GM18499 (cell line): Measurements from ENCODE around the gene NFE2L1.

Experiments used
- ATAC-seq: cut with Tn5 transposase; IDR thresholded peaks from one replicate; pipeline ENCODE4 v1.9.1; 2021; ENCODE audit warnings: moderate number of reproducible peaks; ENCODE audit not compliant: insufficient read depth, unreplicated experiment

NFE2L1 gene

DNA sequence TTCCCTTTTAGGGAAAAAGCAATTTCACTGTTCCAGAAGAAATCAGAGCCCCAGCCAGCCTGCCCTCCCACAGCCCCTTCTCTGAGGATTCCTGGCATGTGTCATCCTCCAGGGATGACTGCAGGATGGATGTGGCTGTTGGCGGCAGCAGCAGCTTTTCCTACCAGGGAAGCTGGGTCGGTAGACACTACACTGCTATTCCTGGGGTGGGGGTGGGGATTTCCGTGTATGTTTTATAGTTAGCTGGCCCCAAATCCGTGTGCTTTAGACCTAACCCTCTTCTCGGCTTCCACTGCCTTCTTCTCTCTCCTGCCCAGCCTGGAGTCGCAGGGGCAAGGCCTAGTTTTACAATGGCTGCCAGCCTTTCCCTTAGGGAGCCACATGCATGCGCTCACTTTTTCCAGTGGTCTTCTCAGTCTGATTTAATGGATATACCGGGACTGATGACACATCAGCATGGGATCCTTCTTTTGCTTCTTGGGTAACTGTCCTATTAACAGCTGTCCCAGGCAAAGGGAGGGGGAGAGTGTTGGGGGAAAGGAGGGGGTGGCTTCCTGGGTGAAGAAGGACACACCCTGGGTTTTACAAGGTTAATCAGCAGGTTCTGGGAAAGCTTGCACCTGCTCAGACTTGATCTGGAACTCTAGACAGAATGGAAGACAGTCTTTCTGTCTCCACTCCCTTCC lies 2.7 kb upstream of the NFE2L1 start:
- ATAC-seq = no peak

DNA sequence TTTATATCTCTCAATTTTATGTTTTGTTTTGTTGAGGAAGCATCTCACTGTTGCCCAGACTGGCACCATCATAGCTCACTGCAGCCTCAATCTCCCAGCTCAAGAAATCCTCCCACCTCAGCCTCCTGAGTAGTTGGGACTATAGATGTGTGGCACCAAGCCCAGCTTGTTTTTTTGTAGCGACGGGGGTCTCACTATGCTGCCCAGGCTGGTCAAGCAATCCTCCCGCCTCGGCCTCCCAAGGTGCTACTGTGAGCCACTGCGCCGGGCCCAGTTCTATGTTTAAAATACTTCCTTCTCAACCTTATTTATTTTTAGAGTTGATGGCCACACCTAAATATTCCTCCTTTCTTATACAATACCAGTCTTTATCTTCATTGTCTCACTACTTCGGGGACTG lies 1.9 kb upstream of the NFE2L1 start:
- no peak for ATAC-seq

DNA sequence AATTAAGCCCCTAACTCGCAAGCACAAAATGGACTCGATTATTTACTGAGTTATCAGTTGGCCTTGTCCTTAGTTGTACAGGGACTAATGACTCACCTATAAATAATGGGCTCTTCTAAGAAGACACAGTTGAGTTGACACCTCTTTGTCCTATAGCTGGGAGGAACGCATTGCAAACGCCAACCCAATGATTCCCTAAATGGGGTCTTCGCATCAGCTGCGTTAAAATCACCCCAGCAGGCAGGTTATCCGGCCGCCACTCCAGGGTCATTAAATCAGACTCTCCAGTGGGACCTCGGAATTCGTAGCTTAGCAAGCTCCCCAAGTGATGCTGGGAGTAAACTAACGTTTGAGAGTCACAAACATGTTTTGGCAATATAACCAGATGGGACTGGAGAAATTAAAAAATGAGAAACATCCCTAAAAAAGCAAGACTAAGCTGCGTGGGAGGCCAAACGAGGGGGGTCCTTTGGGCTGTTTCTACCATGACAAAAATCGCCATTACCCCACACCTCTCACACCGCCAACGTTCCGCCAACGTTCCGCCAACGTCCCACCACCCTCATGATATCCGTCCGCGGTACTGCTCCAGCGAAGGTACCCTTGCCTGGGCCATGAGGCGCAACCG lies 932 bp upstream of the NFE2L1 start:
- ATAC-seq = no peak

DNA sequence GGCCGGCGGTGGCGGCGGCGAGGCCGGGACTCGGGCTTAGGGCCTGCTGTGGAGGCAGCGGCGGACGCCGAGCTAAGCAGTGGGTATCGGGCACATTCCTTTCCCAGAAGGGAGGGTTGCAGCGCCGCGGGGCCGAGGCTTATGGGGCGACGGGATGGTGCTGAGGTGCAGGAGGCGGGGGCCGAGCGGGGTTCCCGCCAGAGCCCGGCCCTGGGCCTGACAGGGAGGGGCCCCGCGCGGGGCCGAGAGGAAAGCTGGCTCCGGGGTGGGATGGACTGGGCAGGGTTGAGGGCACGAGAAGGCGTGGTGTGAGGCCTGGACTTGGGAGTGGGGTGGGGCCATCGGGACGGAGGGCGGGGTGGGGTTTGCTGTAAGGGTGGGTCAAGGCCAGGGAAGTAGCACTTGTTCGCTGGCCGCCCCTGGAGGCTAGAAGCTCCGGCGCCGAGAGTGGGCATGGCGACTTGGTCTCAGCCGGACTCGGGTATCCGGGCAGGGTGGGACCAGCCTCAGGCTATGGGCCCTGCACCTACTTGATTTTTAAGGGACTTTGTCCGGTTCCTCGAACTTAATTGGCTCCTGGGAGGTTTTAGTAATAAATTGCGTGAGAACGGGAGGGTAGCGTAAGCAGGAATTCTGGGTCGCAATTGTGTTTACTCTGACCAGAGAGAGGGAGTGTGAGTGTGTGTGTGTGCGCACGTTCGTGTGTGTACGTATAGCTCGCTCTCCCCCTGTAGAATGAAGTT lies 396 bp downstream of the NFE2L1 start:
- ATAC-seq = peak; percentile 14

DNA sequence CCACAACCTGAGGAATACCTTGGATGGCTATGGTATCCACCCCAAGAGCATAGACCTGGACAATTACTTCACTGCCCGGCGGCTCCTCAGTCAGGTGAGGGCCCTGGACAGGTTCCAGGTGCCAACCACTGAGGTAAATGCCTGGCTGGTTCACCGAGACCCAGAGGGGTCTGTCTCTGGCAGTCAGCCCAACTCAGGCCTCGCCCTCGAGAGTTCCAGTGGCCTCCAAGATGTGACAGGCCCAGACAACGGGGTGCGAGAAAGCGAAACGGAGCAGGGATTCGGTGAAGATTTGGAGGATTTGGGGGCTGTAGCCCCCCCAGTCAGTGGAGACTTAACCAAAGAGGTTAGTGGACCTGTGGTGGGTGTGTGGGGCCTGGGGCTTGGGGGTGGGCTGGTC lies 3.1 kb downstream of the NFE2L1 start:
- ATAC-seq = no peak

DNA sequence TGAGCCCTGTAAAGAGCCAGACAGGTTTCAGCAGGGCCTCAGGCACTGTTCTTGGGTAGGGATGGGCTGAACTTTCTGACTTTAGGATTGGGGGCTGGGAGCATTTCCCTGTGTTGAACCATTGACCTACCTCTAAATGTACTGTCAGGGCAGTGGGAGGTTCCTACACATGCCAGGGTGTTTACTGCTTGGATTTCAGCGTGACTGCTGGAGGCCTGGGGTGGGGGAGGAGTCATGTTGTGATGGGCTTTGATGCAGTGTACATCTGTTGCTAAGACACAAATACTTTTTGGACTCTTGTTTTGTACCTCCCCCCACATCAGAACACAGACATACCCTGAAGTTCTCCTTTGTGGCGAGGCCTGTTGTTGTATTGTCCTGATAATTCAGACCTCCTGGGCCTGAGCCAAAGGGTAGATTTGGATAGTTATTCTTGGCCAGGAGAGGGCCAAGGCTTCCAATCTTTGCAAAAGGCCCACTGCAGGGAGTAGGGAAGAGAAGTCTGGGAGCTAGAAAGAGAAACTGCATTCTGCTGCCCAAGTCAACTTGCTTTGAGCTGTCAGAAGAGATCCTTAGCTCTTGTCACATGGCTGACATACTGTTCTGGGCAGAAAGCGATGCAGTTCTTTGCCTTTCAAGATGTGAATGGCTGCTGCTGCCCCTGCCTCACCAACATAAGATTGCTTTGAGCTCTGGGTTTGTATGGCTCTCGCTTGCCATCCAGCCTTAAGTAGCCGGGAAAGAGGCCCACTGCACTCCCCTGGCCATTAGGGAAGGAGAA lies 3.7 kb downstream of the NFE2L1 start:
- ATAC-seq = no peak

DNA sequence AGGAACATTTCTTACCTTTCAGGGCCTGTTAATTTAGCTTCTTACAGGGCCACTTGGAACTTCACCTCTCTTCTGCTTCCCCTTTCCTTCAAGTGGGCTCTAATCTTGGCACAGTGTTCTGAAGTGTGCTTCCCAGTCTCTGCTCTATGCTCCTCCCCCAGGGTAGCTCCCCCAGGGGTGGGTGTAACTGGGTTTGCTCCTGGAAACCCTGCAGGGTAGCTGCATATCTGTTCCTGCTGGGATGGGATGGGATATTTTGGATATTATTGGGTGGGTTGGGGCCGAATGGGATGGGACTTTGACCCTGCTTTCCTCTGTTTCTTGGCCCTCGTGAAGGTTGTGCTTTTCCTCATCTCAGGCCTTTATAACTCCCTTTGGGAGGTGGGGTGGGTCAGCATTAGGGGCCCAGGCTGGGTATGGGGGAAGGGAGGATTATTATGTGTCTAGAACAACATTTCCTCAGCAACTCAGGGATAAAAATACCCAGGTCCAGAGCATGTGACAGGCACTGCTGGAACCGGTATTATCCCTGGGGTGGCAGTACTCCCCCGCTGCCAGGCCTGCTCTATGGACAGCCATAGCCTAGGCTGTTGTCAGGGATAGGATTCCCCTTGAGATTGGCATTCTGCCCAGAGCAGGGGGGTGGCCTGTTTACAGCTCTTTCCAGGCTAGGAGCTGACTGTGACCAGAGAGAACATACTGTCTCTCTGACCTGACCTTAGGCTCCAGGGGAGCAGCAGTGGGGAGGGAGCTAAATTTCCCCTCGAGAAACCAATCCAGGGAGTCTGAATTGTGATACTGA lies 5.0 kb downstream of the NFE2L1 start:
- no peak for ATAC-seq

DNA sequence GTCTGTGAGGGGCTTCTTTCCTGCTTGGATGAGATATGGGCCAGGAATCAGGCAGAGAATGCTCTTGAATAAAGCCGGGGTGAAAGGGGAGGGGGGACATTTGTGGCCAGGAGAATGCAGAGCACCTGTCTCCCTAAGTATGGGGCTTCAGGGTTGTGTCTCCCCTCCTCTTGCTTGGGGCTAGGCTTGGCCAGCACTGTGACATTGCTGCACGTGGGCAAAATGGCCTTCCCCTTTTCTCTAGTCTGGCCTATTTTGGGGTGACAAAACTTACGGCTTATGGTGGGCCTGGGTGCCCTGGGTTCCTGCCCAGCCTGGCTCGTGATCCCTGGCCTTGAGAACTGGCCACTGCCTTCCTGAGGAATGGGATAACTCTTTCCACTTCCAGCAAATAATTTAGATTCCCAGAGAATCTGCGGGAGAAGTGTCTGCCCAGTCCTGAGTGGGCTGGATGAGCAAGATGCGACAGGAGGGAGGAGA lies 5.6 kb downstream of the NFE2L1 start:
- ATAC-seq = no peak

DNA sequence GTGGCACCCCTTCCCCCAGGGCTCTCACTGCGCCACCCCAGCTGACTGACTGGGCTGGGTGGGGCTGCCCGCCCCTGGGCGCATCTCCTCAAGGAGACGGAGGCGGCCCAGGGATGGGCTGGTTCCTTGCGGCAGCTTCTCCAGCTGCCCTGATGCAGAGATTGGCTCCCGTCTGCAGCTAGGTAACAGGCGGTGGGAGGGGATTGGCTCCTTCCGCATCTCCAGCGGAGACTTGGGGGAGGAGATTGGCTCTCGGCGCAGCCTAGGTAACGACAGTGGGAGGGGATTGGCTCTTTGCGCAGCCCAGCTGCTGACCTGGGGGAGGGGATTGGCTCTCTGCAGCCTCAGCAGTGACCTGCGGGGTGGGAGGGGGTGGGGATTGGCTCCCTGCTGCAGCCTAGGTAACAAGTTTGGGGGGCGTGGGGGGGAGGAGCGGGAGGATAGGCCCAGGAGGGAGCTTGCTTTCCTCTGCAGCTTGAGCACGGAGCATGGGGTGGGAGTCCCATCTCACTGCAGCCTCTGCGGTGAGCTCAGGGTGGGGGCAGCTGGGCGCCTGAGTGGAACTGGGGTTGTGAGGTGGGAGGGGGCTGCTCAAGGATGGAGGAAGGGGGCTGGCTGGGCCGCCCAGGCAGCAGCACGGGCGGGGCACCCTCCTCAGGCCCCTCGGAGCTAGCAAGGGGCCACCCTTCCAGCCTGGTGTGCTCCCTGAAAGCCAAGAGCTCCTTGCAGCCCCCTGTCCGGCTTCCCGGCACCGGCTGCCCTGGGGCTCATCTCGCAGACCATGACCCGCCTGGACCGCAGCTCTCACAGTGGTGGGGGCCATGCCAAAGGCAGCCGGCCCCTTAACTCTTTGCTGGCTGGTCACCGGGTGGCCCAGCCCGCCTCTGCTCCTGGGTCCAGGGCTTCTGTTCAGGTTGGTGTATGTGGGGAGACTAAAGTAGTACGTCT lies 6.4 kb downstream of the NFE2L1 start:
- no peak for ATAC-seq

DNA sequence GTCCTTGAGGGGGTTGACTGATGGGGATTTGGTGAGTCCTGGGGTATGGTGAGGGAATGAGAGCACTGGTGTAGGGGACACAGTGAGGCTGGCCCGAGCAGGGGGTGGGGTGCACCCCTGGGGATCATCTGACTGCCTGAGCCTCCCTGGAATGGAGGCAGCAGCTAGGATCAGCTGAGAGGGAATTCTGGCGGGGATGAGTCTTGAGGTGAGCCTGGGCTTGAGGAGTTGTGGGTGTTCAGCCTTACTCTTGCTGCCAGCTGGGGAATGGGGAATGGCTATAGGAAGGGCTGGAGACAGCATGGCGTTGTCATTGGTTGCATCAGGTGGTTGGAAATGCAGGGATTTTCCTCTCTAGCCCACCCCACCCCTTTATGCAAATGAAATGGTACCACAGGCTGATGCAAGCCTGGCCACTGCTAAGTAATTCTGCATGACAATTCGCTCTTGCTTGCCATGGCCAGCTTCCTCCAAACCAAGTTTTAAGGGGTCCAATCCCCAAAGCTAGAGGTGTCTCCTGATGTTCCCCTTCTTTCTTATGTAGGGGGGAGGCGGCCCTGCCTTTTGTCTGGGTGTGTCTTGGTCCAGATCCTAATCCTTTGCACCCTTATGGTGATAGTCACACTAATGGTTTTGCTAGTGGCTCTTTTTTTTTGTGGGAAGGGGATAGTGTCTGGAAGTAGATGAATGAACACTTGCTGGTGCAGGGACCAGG lies 7.5 kb downstream of the NFE2L1 start:
- no peak for ATAC-seq

DNA sequence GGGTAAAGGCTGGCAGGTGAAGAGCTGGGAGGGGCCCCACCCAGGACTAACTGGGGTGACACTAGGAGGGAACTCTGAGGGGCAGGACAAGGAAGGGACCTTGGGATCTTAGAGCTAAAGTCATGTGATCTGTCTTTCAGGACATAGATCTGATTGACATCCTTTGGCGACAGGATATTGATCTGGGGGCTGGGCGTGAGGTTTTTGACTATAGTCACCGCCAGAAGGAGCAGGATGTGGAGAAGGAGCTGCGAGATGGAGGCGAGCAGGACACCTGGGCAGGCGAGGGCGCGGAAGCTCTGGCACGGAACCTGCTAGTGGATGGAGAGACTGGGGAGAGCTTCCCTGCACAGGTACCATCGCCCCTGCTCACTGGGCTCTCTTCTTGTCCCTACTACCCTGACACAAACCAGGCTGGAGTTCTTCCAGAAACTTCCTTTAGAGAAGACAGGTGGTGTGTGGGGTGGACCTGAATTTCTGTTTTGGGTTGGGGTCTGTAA lies 8.1 kb downstream of the NFE2L1 start:
- no peak for ATAC-seq

DNA sequence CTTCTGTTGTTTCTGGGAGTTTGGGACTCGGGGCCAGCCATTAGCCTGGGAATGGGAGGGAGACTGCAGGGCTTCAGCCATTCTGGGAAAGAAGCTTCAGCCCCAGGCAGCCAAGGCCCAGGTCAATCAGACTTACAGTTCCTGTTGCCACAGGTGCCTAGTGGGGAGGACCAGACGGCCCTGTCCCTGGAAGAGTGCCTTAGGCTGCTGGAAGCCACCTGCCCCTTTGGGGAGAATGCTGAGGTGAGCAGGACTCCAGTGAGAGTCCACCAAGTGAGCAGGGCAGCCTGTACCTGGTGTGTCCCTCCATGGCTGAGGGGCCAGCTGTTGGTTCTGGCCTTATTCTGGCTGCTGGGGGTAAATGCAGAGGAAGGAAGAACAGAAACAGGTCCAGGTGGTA lies 8.7 kb downstream of the NFE2L1 start:
- ATAC-seq = no peak

DNA sequence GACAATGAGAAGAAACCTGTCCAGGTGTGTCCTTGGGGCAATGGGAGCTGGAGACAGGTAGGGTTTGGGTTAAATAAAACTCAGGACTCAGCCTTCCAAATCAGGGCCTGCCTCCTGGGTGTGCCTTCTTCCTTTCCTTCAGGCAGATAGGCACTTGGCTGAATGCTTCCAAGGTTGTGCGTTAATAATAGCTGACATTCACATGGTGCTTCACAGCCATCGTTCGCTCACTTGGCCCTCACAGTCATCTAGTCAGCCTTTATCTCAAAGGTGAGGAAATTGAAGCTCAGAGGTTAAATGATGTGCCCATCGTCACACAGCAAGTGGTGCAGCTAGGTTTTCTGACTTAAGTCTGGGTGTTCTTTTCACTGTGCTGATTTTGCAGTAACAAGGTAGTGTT lies 9.5 kb downstream of the NFE2L1 start:
- no peak for ATAC-seq

DNA sequence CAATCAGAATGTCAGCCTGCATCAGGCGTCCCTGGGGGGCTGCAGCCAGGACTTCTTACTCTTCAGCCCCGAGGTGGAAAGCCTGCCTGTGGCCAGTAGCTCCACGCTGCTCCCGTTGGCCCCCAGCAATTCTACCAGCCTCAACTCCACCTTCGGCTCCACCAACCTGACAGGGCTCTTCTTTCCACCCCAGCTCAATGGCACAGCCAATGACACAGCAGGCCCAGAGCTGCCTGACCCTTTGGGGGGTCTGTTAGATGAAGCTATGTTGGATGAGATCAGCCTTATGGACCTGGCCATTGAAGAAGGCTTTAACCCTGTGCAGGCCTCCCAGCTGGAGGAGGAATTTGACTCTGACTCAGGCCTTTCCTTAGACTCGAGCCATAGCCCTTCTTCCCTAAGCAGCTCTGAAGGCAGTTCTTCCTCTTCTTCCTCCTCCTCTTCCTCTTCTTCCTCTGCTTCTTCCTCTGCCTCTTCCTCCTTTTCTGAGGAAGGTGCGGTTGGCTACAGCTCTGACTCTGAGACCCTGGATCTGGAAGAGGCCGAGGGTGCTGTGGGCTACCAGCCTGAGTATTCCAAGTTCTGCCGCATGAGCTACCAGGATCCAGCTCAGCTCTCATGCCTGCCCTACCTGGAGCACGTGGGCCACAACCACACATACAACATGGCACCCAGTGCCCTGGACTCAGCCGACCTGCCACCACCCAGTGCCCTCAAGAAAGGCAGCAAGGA lies 10.4 kb downstream of the NFE2L1 start:
- ATAC-seq = no peak

DNA sequence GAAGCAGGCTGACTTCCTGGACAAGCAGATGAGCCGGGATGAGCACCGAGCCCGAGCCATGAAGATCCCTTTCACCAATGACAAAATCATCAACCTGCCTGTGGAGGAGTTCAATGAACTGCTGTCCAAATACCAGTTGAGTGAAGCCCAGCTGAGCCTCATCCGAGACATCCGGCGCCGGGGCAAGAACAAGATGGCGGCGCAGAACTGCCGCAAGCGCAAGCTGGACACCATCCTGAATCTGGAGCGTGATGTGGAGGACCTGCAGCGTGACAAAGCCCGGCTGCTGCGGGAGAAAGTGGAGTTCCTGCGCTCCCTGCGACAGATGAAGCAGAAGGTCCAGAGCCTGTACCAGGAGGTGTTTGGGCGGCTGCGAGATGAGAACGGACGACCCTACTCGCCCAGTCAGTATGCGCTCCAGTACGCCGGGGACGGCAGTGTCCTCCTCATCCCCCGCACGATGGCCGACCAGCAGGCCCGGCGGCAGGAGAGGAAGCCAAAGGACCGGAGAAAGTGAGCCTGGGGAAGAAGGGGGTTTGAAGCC lies 11.0 kb downstream of the NFE2L1 start:
- no peak for ATAC-seq

DNA sequence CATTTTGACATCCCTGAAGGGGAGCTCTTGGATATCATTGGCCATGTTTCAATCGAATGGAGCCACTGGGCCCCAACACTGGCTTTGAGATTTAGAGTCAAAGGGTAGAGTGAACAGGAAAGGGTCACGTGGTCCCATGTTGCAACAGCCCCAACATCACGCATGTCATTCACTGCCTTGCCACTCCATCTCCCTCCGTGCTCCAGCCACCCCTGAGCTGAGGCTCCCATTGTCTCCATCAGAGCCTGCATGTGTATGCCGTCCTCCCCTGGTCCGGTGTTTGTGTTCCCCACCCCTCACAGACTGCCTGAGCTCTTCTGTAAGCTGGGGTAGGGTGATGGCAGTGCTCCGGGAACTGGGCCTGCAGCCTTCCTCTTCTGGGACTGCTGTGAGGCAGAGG lies 12.1 kb downstream of the NFE2L1 start:
- ATAC-seq = no peak

DNA sequence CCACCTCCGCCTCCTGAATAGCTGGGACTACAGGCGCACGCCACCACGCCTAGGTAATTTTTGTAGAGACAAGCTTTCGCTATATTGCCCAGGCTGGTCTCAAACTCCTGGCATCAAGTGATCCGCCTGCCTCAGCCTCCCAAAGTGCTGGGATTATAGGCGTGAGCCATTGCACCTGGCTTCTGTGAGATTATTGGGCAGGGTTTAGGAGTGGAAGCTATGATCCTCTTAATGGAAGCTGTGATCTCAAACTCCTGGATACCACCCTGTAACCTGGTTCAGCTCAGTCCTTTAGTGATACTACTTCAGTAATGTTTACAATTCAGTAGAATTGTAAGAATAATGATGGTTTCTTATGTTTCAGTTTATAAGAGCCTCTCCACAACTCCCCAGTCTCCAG lies 14.1 kb downstream of the NFE2L1 start:
- no peak for ATAC-seq
